Testis (tissue), 2 donors: Measurements from ENCODE around the gene OGFRL1.

Experiments used
- POLR2A ChIP-seq: fragments of 450-650 bp; IDR thresholded peaks from one replicate; pipeline ENCODE4 v1.6.1; 2017; ENCODE audit warnings: antibody characterized with exemption, mild to moderate bottlenecking, moderate library complexity
- TF ChIP-seq, protein P1 (sequence below), 3 experiments: fragments of 450-650 bp in 2 of 3; fragments of 200-600 bp in 1 of 3; sonication (generic) in 1 of 3; IDR thresholded peaks; one replicate each; pipeline ENCODE4 v1.5.1; 2016 to 2019; ENCODE audit warnings: antibody characterized with exemption in 3 of 3, mild to moderate bottlenecking in 2 of 3, moderate library complexity in 1 of 3

DNA sequence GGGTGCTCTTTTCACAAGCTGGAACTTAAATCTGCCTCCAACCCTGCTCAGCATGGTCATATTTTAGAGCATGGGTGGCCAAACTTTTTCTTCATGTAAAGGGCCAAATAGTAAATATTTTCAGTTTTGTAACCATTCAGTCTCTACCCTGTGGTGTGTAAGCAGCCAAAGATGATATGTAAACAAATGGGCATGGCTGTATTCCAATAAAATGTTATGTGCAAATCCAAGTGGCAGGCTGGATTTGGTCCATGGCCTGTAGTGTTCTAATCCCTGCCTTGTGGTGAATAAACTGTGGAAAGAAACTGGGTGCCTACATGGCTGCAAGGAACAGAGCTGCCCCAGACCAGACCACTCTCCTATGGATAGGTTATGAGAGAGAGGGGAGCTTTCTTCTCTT lies 32.7 kb downstream of the OGFRL1 start:
- TF ChIP-seq, protein P1, sequence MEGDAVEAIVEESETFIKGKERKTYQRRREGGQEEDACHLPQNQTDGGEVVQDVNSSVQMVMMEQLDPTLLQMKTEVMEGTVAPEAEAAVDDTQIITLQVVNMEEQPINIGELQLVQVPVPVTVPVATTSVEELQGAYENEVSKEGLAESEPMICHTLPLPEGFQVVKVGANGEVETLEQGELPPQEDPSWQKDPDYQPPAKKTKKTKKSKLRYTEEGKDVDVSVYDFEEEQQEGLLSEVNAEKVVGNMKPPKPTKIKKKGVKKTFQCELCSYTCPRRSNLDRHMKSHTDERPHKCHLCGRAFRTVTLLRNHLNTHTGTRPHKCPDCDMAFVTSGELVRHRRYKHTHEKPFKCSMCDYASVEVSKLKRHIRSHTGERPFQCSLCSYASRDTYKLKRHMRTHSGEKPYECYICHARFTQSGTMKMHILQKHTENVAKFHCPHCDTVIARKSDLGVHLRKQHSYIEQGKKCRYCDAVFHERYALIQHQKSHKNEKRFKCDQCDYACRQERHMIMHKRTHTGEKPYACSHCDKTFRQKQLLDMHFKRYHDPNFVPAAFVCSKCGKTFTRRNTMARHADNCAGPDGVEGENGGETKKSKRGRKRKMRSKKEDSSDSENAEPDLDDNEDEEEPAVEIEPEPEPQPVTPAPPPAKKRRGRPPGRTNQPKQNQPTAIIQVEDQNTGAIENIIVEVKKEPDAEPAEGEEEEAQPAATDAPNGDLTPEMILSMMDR (IDR thresholded peaks at IDR 0.05) = no peak
- no peak for TF ChIP-seq POLR2A
